ENCODE data around the gene MICALL1. TPM values are rescaled to one million over a fixed set of nuclear protein-coding genes. Genes with fewer than 3 reads are reported as not detected.

Gene MICALL1
- total and polyA plus RNA-seq, 2 of the 13 experiments (the other 11 are each of a cell fraction or from before 2014, with no cell fraction given), result 7.6 to 10.6 TPM

GRCh38 chr22:37911697-37912096 lies 5.6 kb downstream of the MICALL1 start:
- Histone ChIP-seq H2AFZ (ENCODE audit: low read length) (no peak overlapping the region), H3K79me2 (ENCODE audit: insufficient read depth, low read length) (peaks cover 8% of the 10 kb centered on the region), H3K9me3 (ENCODE audit: low read length) (no peaks in the 10 kb centered on the region), H3K27me3 (ENCODE audit: control insufficient read depth in 1 of 2, insufficient read depth in 2 of 2, low read length in 2 of 2) (no peaks in the 10 kb centered on the region), H3K4me2 (ENCODE audit: low read depth, low read length) (no peak overlapping the region), H4K20me1 (ENCODE audit: insufficient read depth, low read length) (no peaks in the 10 kb centered on the region), H3K9ac (ENCODE audit: insufficient read depth, low read depth, low read length) (no peak overlapping the region), H3K27ac (ENCODE audit: extremely low read length, insufficient read depth, low read length) (no peak overlapping the region), H3K4me3 (replicated peaks in 1 of 3; ENCODE audit: insufficient read depth in 1 of 3, low read depth in 2 of 3, low read length in 3 of 3) (no peak overlapping the region), H3K36me3 (replicated peaks in 1 of 2; ENCODE audit: control insufficient read depth in 1 of 2, insufficient read depth in 2 of 2, low read length in 2 of 2) (peaks cover 5 to 14% of the 10 kb centered on the region in 2 experiments; a peak in 4 of 5 replicates), H3K4me1 (ENCODE audit: insufficient read depth, low read length) (peaks cover 12% of the 10 kb centered on the region)
- FAIRE-seq (no peak), DNase-seq (ENCODE audit: low spot score) (no peak), ATAC-seq (no peak)
- WGBS (ENCODE audit: low lambda C conversion rate), result 93% methylated on average over 8 of the region's 8 CpGs
- no peak for TF ChIP-seq TEAD2 (CRISPR knock-in tag; IDR thresholded peaks at IDR 0.05)
- no peak for TF ChIP-seq ZSCAN9 (CRISPR knock-in tag; IDR thresholded peaks at IDR 0.05; ENCODE audit: borderline replicate concordance)
- no peak for TF ChIP-seq ZBTB34 (CRISPR knock-in tag; IDR thresholded peaks at IDR 0.05)
- ChIA-PET CTCF (ENCODE audit: low intra/inter-chr PET ratio, low total read pairs) (no interaction called here), POLR2A (interaction anchor here (2.5 kb wide), 1 partner anchor 13 kb away, joined by 7 read pairs; no protein-coding TSS in a partner anchor)
- BruUV-seq (replicated peaks), result no TSS peak
- intact Hi-C loops (cut with micrococcal nuclease; ENCODE audit: unreplicated experiment), result no loop called here
- in situ Hi-C loops (cut with HindIII; ENCODE audit: extremely low pct_ligation_motif_present, low pct_unique_long_range_greater_than_20kb), result no loop called here

- DNase-seq (ENCODE audit: low spot score), result no peak
- Histone ChIP-seq H3K36me3 (replicated peaks in 1 of 2; ENCODE audit: control insufficient read depth in 1 of 2, insufficient read depth in 2 of 2, low read length in 2 of 2) (peaks cover 5 to 15% of the 10 kb centered on the region in 2 experiments; a peak in 4 of 5 replicates), H3K9me3 (ENCODE audit: low read length) (no peaks in the 10 kb centered on the region), H3K27me3 (ENCODE audit: control insufficient read depth in 1 of 2, insufficient read depth in 2 of 2, low read length in 2 of 2) (no peaks in the 10 kb centered on the region), H2AFZ (ENCODE audit: low read length) (no peak overlapping the region), H3K4me1 (ENCODE audit: insufficient read depth, low read length) (peaks cover 9% of the 10 kb centered on the region), H3K4me2 (ENCODE audit: low read depth, low read length) (no peak overlapping the region), H3K4me3 (replicated peaks in 1 of 3; ENCODE audit: insufficient read depth in 1 of 3, low read depth in 2 of 3, low read length in 3 of 3) (no peak overlapping the region), H4K20me1 (ENCODE audit: insufficient read depth, low read length) (no peaks in the 10 kb centered on the region), H3K9ac (ENCODE audit: insufficient read depth, low read depth, low read length) (no peak overlapping the region), H3K27ac (ENCODE audit: extremely low read length, insufficient read depth, low read length) (no peak overlapping the region), H3K79me2 (ENCODE audit: insufficient read depth, low read length) (peaks cover 3% of the 10 kb centered on the region)
- POLR2A ChIA-PET, result no interaction called here
- no TSS peak for BruUV-seq (replicated peaks)
- 96% methylated on average over 8 of the region's 8 CpGs for WGBS (ENCODE audit: low lambda C conversion rate)
- no peak for ATAC-seq
- in situ Hi-C loops (cut with HindIII; ENCODE audit: extremely low pct_ligation_motif_present, low pct_unique_long_range_greater_than_20kb), result no loop called here
- no peak for FAIRE-seq
- CTCF ChIA-PET (ENCODE audit: low intra/inter-chr PET ratio, low total read pairs), result no interaction called here
- intact Hi-C loops (cut with micrococcal nuclease; ENCODE audit: unreplicated experiment), result no loop called here
- TF ChIP-seq ZNF282 (IDR thresholded peaks at IDR 0.05; ENCODE audit: partially characterized antibody) (no peak), ATF4 (CRISPR knock-in tag; IDR thresholded peaks at IDR 0.05) (no peak), ZBED4 (CRISPR knock-in tag; IDR thresholded peaks at IDR 0.05; ENCODE audit: borderline replicate concordance) (no peak), ZNF33B (CRISPR knock-in tag; IDR thresholded peaks at IDR 0.05) (no peak), HBP1 (CRISPR knock-in tag; IDR thresholded peaks at IDR 0.05; ENCODE audit: low read depth) (no peak), ZFYVE20 (CRISPR knock-in tag; IDR thresholded peaks at IDR 0.05; ENCODE audit: borderline replicate concordance, low read depth) (no peak)
These were observed 6.1 kb downstream of the MICALL1 start for GRCh38 chr22:37912171-37912570.
